PC-3 (cell line): ENCODE measurements around the gene BCL7C.

Source experiments
- EZH2phosphoT487 ChIP-seq: fragments of 300-600 bp; sonication (generic); IDR thresholded peaks from 2 replicates; pipeline ENCODE4 v1.6.1; 2018; ENCODE audit warnings: mild to moderate bottlenecking, antibody characterized with exemption, low read length, borderline replicate concordance
- TF ChIP-seq, protein P1 (sequence below): fragments of 300-600 bp; sonication (generic); conservative IDR thresholded peaks from 2 replicates; pipeline ENCODE4 v1.5.1; 2017; ENCODE audit warnings: antibody characterized with exemption, low read depth, mild to moderate bottlenecking, low read length

DNA sequence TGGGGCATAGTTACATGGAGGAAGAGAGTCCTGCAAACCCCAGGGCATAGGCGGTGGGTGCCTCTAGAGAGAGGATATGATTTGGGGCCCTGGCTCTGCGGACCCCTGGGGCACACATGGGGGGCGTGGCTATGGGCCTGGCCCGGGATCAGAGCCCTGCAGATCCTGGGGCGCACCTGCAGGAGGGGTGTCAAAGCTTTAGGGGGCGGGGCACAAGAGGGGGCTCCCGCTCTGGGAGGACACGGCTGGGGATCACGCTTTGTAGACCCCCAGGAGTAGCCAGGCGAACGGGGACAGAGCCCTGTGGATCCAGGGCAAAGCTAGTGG lies 497 bp downstream of the BCL7C start:
- TF ChIP-seq, protein P1, sequence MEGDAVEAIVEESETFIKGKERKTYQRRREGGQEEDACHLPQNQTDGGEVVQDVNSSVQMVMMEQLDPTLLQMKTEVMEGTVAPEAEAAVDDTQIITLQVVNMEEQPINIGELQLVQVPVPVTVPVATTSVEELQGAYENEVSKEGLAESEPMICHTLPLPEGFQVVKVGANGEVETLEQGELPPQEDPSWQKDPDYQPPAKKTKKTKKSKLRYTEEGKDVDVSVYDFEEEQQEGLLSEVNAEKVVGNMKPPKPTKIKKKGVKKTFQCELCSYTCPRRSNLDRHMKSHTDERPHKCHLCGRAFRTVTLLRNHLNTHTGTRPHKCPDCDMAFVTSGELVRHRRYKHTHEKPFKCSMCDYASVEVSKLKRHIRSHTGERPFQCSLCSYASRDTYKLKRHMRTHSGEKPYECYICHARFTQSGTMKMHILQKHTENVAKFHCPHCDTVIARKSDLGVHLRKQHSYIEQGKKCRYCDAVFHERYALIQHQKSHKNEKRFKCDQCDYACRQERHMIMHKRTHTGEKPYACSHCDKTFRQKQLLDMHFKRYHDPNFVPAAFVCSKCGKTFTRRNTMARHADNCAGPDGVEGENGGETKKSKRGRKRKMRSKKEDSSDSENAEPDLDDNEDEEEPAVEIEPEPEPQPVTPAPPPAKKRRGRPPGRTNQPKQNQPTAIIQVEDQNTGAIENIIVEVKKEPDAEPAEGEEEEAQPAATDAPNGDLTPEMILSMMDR, result no peak
- no peak for TF ChIP-seq EZH2phosphoT487
